ENCODE data around the gene NUMA1.

The NUMA1 gene

DNA sequence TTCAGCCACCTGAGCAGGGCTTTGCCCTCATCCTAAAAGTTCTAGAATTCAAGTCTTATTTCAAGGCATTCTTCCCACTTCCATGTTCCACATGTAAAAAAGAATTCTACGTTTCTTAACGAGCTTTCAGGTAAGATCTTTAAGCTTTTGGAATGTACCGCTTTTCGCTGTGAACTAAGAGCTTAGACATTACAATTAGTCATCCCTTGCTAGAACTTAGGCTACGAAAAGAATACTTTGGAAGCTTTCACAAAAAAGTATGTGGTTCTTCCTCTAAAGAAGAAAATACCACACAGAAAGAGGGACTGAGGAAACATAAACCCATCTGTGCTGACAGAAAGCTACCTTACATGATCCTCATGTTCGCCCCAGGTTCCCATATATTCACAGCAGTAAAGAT lies 1.9 kb downstream of the NUMA1 start:
- H3K27me3 ChIP-seq (ENCODE audit: control insufficient read depth, insufficient read depth, low read length), result no peaks in the 10 kb centered on the region
- peaks cover 9% of the 10 kb centered on the region for H3K4me1 ChIP-seq (ENCODE audit: control insufficient read depth, low read depth, low read length)
- no peak overlapping the region for H3K4me3 ChIP-seq (ENCODE audit: low read length)
- H3K27ac ChIP-seq (ENCODE audit: low read length), result no peak overlapping the region
- no peaks in the 10 kb centered on the region for H3K36me3 ChIP-seq (ENCODE audit: control insufficient read depth, low read depth, low read length)
- H3K9ac ChIP-seq (ENCODE audit: low read length), result no peak overlapping the region
- H3K9me3 ChIP-seq (ENCODE audit: control insufficient read depth, low read depth, low read length), result no peaks in the 10 kb centered on the region

DNA sequence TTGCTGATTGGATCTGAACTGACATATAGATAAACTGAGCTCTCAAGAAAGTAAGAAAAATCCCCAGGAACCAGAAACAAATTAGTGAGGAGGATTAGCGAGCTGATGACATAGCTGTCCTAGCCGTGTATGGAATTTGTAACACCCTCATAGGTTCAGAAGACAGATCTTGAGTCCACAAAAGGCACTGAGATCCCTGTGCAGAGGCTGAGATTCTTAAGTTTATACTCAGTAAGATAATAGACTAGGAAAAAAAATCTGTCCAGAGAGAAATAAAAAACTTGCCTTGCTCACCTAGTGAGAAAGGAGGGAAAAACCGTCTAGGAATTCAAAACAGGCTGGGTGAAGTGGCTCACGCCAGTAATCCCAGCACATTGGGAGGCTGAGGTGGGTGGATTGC lies 4.6 kb downstream of the NUMA1 start:
- Histone ChIP-seq H3K27me3 (ENCODE audit: control insufficient read depth, insufficient read depth, low read length) (no peaks in the 10 kb centered on the region), H3K9ac (ENCODE audit: low read length) (no peak overlapping the region), H3K4me3 (ENCODE audit: low read length) (no peak overlapping the region), H3K4me1 (ENCODE audit: control insufficient read depth, low read depth, low read length) (peaks cover 13% of the 10 kb centered on the region), H3K36me3 (ENCODE audit: control insufficient read depth, low read depth, low read length) (no peaks in the 10 kb centered on the region), H3K9me3 (ENCODE audit: control insufficient read depth, low read depth, low read length) (no peaks in the 10 kb centered on the region), H3K27ac (ENCODE audit: low read length) (no peak overlapping the region)

DNA sequence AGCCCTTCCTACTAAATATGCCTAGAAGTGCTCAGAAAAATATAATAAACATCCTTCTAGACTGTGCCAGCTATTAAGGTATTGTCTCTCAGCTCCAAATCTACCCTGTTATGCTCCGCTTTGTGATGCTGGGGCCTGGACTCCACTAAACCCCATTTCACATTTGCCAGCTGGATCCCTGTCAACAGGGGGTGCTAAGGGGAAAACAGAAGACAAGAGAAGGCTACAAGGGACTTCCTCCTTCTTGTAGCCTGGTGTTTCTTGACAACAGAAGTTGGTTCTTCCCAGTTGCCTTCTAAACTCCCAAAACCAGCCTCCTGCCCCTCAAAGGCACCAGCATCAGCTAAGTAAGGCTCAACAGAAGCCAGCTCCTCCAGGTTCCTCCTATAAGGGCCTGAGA lies 5.2 kb downstream of the NUMA1 start:
- H3K36me3 ChIP-seq (ENCODE audit: control insufficient read depth, low read depth, low read length), result no peaks in the 10 kb centered on the region
- no peak overlapping the region for H3K4me3 ChIP-seq (ENCODE audit: low read length)
- no peaks in the 10 kb centered on the region for H3K27me3 ChIP-seq (ENCODE audit: control insufficient read depth, insufficient read depth, low read length)
- H3K4me1 ChIP-seq (ENCODE audit: control insufficient read depth, low read depth, low read length), result peaks cover 16% of the 10 kb centered on the region
- no peak overlapping the region for H3K9ac ChIP-seq (ENCODE audit: low read length)
- no peaks in the 10 kb centered on the region for H3K9me3 ChIP-seq (ENCODE audit: control insufficient read depth, low read depth, low read length)
- H3K27ac ChIP-seq (ENCODE audit: low read length), result peak overlapping the region; percentile 52

DNA sequence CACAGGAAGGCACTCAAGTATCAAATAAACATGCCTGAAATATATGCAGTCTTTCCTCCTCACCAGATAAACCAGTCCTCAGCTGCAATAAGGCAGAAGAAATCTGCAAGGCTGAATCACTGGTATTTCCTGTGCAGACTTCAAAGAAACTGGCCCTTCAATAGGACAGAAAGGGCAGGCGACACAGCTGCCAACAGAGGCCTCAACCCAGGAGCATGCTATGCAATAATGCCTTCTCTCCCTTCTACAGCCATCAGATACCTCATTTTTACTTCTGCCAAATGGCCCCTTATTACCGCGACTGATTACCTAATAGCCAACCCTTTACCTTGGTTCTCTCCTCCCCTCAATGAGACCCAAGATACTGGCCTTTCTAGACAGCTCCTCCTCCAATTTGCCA lies 8.0 kb downstream of the NUMA1 start:
- H3K36me3 ChIP-seq (ENCODE audit: control insufficient read depth, low read depth, low read length), result peaks cover 8% of the 10 kb centered on the region
- no peak overlapping the region for H3K9ac ChIP-seq (ENCODE audit: low read length)
- no peak overlapping the region for H3K27ac ChIP-seq (ENCODE audit: low read length)
- H3K9me3 ChIP-seq (ENCODE audit: control insufficient read depth, low read depth, low read length), result no peaks in the 10 kb centered on the region
- H3K4me1 ChIP-seq (ENCODE audit: control insufficient read depth, low read depth, low read length), result peaks cover 17% of the 10 kb centered on the region
- no peaks in the 10 kb centered on the region for H3K27me3 ChIP-seq (ENCODE audit: control insufficient read depth, insufficient read depth, low read length)
- no peak overlapping the region for H3K4me3 ChIP-seq (ENCODE audit: low read length)

DNA sequence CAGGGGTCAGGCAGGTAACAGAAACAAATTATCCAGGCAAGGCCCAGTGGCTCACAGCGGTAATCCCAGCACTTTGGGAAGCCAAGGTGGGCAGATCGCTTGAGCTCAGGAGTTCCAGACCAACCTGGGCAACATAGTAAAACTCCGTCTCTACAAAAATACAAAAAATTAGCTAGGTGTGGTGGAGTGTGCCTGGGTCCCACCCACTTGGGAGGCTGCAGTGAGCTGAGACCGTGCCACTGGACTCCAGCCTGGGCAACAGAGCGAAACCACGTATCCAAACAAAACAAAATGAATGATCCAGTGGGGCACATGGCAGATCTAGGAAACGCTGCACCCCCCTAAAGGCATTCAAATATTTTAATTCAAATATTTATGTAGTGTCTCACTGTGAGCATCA lies 9.9 kb downstream of the NUMA1 start:
- H3K4me1 ChIP-seq (ENCODE audit: control insufficient read depth, low read depth, low read length), result peaks cover 16% of the 10 kb centered on the region
- H3K27me3 ChIP-seq (ENCODE audit: control insufficient read depth, insufficient read depth, low read length), result no peaks in the 10 kb centered on the region
- no peak overlapping the region for H3K27ac ChIP-seq (ENCODE audit: low read length)
- peaks cover 8% of the 10 kb centered on the region for H3K36me3 ChIP-seq (ENCODE audit: control insufficient read depth, low read depth, low read length)
- H3K4me3 ChIP-seq (ENCODE audit: low read length), result no peak overlapping the region
- no peak overlapping the region for H3K9ac ChIP-seq (ENCODE audit: low read length)
- H3K9me3 ChIP-seq (ENCODE audit: control insufficient read depth, low read depth, low read length), result no peaks in the 10 kb centered on the region

DNA sequence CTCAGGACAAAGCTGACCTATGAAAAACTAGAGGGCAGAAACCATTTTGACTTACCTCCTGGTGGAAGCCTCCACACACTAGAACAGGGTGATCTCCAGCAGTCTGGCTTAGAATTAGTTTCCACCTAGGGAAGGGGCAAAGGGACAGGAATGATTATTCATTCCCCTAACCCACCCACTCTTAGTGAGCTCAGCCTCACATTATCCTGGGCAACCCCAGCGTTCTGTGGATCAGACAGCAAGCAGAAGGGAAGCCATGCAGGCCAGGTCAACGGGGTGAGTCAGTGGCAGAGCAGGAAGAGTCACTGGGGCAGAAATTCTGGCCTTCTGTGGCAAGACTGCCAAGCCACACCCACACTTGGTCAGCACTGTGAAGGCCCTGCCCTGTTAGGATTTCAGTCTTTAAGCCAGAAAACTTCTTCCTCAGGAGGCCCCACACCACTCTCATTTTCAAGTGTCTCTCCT lies 10.5 kb downstream of the NUMA1 start:
- no peak overlapping the region for H3K4me3 ChIP-seq (ENCODE audit: low read length)
- no peaks in the 10 kb centered on the region for H3K27me3 ChIP-seq (ENCODE audit: control insufficient read depth, insufficient read depth, low read length)
- H3K9me3 ChIP-seq (ENCODE audit: control insufficient read depth, low read depth, low read length), result no peaks in the 10 kb centered on the region
- H3K9ac ChIP-seq (ENCODE audit: low read length), result no peak overlapping the region
- no peak overlapping the region for H3K27ac ChIP-seq (ENCODE audit: low read length)
- H3K36me3 ChIP-seq (ENCODE audit: control insufficient read depth, low read depth, low read length), result peaks cover 8% of the 10 kb centered on the region
- peaks cover 13% of the 10 kb centered on the region for H3K4me1 ChIP-seq (ENCODE audit: control insufficient read depth, low read depth, low read length)

DNA sequence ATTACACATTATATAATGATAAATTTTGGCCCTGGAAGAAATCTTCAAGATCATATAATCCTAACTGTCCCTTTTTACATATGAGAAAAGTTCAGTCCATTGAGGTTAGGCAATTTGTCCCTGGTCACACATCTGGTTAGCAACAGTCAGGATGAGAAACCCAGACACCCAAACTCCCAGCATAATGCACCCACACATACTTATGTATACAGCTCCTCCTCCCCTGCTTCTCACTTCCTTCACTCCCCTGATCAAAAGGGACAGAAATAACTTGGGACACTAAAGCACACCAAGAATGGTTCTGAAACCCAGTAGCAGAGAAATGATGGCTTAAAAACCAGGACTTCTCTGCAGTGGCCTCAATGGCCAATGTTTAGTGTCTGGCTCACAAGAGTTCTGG lies 11.1 kb downstream of the NUMA1 start:
- Histone ChIP-seq H3K4me1 (ENCODE audit: control insufficient read depth, low read depth, low read length) (peaks cover 13% of the 10 kb centered on the region), H3K4me3 (ENCODE audit: low read length) (no peak overlapping the region), H3K9me3 (ENCODE audit: control insufficient read depth, low read depth, low read length) (no peaks in the 10 kb centered on the region), H3K27ac (ENCODE audit: low read length) (no peak overlapping the region), H3K27me3 (ENCODE audit: control insufficient read depth, insufficient read depth, low read length) (no peaks in the 10 kb centered on the region), H3K9ac (ENCODE audit: low read length) (no peak overlapping the region), H3K36me3 (ENCODE audit: control insufficient read depth, low read depth, low read length) (peaks cover 8% of the 10 kb centered on the region)

DNA sequence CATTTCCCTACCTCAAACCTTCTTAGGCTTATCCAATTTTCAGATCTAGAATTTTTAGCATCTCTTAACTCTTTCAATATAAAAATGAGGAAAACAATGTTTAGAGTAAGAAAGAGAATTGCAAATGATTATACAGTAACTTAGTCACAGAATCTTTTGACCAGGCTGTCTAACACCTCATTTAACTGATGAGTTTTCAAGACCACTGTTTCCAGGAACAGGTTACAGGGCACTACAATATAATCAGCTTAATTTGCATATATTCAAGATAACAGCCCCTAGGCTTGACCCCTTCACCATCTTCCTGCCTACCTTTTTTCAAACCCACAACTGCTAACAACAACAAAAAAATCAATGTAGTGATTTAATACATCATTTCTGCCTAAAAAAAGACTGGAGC lies 12.7 kb downstream of the NUMA1 start:
- H3K4me3 ChIP-seq (ENCODE audit: low read length), result no peak overlapping the region
- peaks cover 8% of the 10 kb centered on the region for H3K36me3 ChIP-seq (ENCODE audit: control insufficient read depth, low read depth, low read length)
- no peaks in the 10 kb centered on the region for H3K9me3 ChIP-seq (ENCODE audit: control insufficient read depth, low read depth, low read length)
- H3K27ac ChIP-seq (ENCODE audit: low read length), result no peak overlapping the region
- no peak overlapping the region for H3K9ac ChIP-seq (ENCODE audit: low read length)
- peaks cover 13% of the 10 kb centered on the region for H3K4me1 ChIP-seq (ENCODE audit: control insufficient read depth, low read depth, low read length)
- no peaks in the 10 kb centered on the region for H3K27me3 ChIP-seq (ENCODE audit: control insufficient read depth, insufficient read depth, low read length)

DNA sequence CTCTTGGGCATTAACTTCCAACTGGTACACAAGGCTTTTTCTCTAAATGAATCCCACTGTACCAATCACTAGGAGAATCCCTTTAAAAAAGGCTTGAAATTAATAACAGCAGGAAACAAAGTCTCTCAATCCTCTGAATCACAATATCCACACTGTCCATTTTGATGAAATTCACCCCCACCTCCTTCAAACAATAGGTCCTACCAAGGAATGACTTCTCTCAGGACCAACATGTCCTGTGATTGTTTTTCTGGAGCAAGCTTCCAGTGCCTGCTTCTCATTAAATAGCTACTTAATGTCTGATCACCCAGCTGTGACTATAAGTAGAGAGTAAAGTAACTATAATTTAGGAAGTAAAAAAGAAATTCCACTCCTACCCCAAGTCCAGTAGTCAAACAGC lies 13.1 kb downstream of the NUMA1 start:
- Histone ChIP-seq H3K9ac (ENCODE audit: low read length) (no peak overlapping the region), H3K27me3 (ENCODE audit: control insufficient read depth, insufficient read depth, low read length) (no peaks in the 10 kb centered on the region), H3K36me3 (ENCODE audit: control insufficient read depth, low read depth, low read length) (peaks cover 8% of the 10 kb centered on the region), H3K4me3 (ENCODE audit: low read length) (no peak overlapping the region), H3K27ac (ENCODE audit: low read length) (no peak overlapping the region), H3K4me1 (ENCODE audit: control insufficient read depth, low read depth, low read length) (peaks cover 12% of the 10 kb centered on the region), H3K9me3 (ENCODE audit: control insufficient read depth, low read depth, low read length) (no peaks in the 10 kb centered on the region)

DNA sequence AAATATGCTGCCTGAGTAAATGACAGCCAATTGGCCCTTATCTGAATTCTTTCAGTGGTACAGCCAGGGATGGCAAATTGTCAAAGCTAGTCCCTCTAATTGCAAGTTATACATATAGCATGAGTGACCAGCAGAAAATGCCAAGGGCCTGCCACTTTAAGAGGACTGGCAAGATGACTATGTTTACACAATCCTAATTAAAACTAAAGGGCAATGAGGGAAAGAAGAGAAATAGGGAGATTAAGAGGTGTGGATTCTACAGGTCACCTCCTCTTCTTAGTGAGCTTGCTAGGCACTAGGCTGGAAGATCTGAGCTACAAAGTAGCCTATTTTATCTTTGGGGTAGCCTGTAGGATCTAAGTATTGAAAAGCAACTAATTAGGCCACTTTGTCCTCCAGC lies 13.5 kb downstream of the NUMA1 start:
- no peak overlapping the region for H3K27ac ChIP-seq (ENCODE audit: low read length)
- peaks cover 8% of the 10 kb centered on the region for H3K4me1 ChIP-seq (ENCODE audit: control insufficient read depth, low read depth, low read length)
- H3K4me3 ChIP-seq (ENCODE audit: low read length), result no peak overlapping the region
- H3K9me3 ChIP-seq (ENCODE audit: control insufficient read depth, low read depth, low read length), result no peaks in the 10 kb centered on the region
- H3K27me3 ChIP-seq (ENCODE audit: control insufficient read depth, insufficient read depth, low read length), result no peaks in the 10 kb centered on the region
- H3K36me3 ChIP-seq (ENCODE audit: control insufficient read depth, low read depth, low read length), result peaks cover 11% of the 10 kb centered on the region
- no peak overlapping the region for H3K9ac ChIP-seq (ENCODE audit: low read length)

DNA sequence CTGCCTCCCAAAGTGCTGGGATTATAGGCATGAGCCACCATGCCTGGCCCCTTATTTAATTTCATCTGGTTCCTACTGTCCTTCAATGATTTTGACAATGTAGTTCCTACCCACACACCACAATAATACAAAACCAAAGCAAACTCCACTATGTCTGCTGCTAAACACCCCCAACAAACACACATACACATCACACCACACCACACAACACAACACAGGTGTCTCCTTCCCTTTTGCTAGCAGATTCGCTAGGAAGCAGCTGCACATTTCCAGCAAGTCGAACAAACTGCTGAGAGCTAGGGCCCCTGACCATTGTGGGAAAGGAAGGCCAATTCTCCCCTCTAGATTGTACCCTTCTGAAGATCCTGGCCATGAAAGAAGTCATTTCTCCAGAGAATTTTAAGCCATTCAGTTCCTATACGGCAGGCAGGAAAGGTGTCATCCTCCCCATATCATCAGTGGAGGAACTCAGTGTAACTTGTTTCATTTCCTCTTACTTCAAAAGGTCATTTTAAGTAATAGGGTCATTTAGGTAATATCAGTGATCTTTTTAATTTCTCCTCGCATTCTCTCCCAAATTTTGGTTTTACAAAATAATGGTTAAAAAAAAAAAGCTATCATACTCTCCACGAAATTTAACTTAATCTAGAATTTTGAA lies 18.5 kb downstream of the NUMA1 start:
- Histone ChIP-seq H3K4me1 (ENCODE audit: control insufficient read depth, low read depth, low read length) (no peaks in the 10 kb centered on the region), H3K36me3 (ENCODE audit: control insufficient read depth, low read depth, low read length) (peaks cover 13% of the 10 kb centered on the region), H3K27ac (ENCODE audit: low read length) (no peak overlapping the region), H3K9ac (ENCODE audit: low read length) (no peak overlapping the region), H3K27me3 (ENCODE audit: control insufficient read depth, insufficient read depth, low read length) (no peaks in the 10 kb centered on the region), H3K4me3 (ENCODE audit: low read length) (no peak overlapping the region), H3K9me3 (ENCODE audit: control insufficient read depth, low read depth, low read length) (no peaks in the 10 kb centered on the region)

DNA sequence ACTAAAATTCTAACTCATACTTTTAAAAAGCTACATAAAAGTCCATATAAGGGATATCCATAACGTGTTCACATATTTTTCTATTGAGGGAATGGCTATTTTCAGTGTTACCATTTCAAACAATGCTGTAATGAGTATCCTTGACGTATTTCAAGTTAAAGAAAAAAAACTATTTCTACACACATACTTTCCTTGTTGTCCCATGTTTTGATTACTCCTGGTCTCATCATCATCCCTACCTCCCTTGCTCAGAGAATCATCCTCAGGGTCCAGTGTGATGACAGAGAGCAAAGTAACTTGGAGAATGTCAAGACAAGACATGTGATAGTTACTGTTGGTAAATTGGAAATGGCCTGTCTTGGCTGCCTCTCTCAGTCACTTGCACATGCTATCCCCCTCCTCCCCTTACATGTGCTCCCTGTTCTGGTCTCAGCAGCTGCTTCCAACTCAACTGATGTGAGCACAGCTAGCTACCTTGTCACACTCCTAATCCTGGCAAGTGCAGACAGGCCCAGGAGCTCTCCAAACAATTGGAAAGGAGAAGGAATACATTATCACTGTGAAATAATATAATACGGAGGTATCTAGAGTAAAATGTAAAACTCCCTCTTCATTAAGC lies 21.8 kb downstream of the NUMA1 start:
- Histone ChIP-seq H3K4me3 (ENCODE audit: low read length) (no peak overlapping the region), H3K4me1 (ENCODE audit: control insufficient read depth, low read depth, low read length) (no peaks in the 10 kb centered on the region), H3K9me3 (ENCODE audit: control insufficient read depth, low read depth, low read length) (no peaks in the 10 kb centered on the region), H3K27ac (ENCODE audit: low read length) (no peak overlapping the region), H3K36me3 (ENCODE audit: control insufficient read depth, low read depth, low read length) (peaks cover 13% of the 10 kb centered on the region), H3K9ac (ENCODE audit: low read length) (no peak overlapping the region), H3K27me3 (ENCODE audit: control insufficient read depth, insufficient read depth, low read length) (no peaks in the 10 kb centered on the region)

Data from iPS-18a (cell line).